HepG2 (cell line): ENCODE measurements around the gene THEM5. TPM values are rescaled to one million over a fixed set of nuclear protein-coding genes. Genes with fewer than 3 reads are reported as not detected.

Experiments
- ATAC-seq: fragments of 200-7000 bp; cut with Tn5 transposase; 3 replicates; pipeline ENCODE4 v1.9.1; 2020; ENCODE audit warnings: mild to moderate bottlenecking, moderate library complexity
- BruUV-seq: library from RNA; stranded (reverse); fragments of 400-500 nt; replicated peaks from 2 replicates; lab custom pipeline; 2021; lab: Mats Ljungman, UMichigan
- CTCF ChIA-PET: fragments of 300-600 bp; formaldehyde crosslinking; extraction: SDS; loops from one replicate; lab custom pipeline; 2021; ENCODE audit warnings: low total read pairs, inconsistent platforms, low intra/inter-chr PET ratio; lab: Yijun Ruan, JAX
- POLR2A ChIA-PET: fragments of 350-600 bp; sonication (Branson Sonifier 250); formaldehyde crosslinking; loops from one replicate; lab custom pipeline; 2020; ENCODE audit warnings: antibody characterized with exemption, inconsistent platforms; lab: Yijun Ruan, JAX
- DNase-seq: peaks from one replicate; pipeline ENCODE4 v3.0.0-alpha.2; 2015; ENCODE audit warnings: low spot score
- FAIRE-seq: peaks from 3 replicates; lab custom pipeline; 2011; peaks lifted over from hg19 to GRCh38; lab: Jason Lieb, UNC
- H2AFZ ChIP-seq: one replicate; pipeline ENCODE4 v1.6.1; 2011; ENCODE audit warnings: low read length, inconsistent platforms
- H3K27ac ChIP-seq: fragments of 300-600 bp; 3 replicates; pipeline ENCODE4 v1.8.0; 2011; ENCODE audit warnings: mixed run types, mild to moderate bottlenecking, mixed read lengths, low read length, inconsistent platforms; ENCODE audit not compliant: insufficient read depth; ENCODE audit errors: extremely low read length
- H3K27me3 ChIP-seq, 2 experiments: fragments of 200-600 bp in 1 of 2; 2 replicates in 1 of 2; 3 replicates in 1 of 2; pipeline versions ENCODE4 v1.6.0 to v1.8.0; 2011; ENCODE audit warnings: low read length in 2 of 2, mild to moderate bottlenecking in 2 of 2, moderate library complexity in 2 of 2, inconsistent platforms in 1 of 2; ENCODE audit not compliant: insufficient read depth in 2 of 2, control insufficient read depth in 1 of 2
- H3K36me3 ChIP-seq, 2 experiments: fragments of 200-600 bp in 1 of 2; replicated peaks in 1 of 2; 2 replicates in 1 of 2; 3 replicates in 1 of 2; pipeline versions ENCODE4 v1.5.1 to v1.8.0; 2011; ENCODE audit warnings: low read length in 2 of 2, inconsistent platforms in 1 of 2; ENCODE audit not compliant: insufficient read depth in 2 of 2, control insufficient read depth in 1 of 2
- H3K4me1 ChIP-seq: 2 replicates; pipeline ENCODE4 v1.5.1; 2012; ENCODE audit warnings: low read length, inconsistent platforms; ENCODE audit not compliant: insufficient read depth
- H3K4me2 ChIP-seq: 2 replicates; pipeline ENCODE4 v1.6.0; 2011; ENCODE audit warnings: low read depth, low read length, inconsistent platforms
- H3K4me3 ChIP-seq, 3 experiments: fragments of 200-600 bp in 1 of 3; sonication (generic), shearing (Covaris generic) in 1 of 3; replicated peaks in 1 of 3; 2 replicates each; pipeline ENCODE4 v1.5.1; 2011 to 2016; ENCODE audit warnings: low read length in 3 of 3, inconsistent platforms in 2 of 3, low read depth in 2 of 3, mild to moderate bottlenecking in 2 of 3, control low read depth in 1 of 3, mixed read lengths in 1 of 3; ENCODE audit not compliant: insufficient read depth in 1 of 3
- H3K79me2 ChIP-seq: one replicate; pipeline ENCODE4 v1.6.1; 2011; ENCODE audit warnings: low read length, inconsistent platforms; ENCODE audit not compliant: insufficient read depth
- H3K9ac ChIP-seq: 2 replicates; pipeline ENCODE4 v1.6.0; 2011; ENCODE audit warnings: mild to moderate bottlenecking, low read depth, low read length, inconsistent platforms; ENCODE audit not compliant: insufficient read depth
- H3K9me3 ChIP-seq: 2 replicates; pipeline ENCODE4 v1.5.1; 2012; ENCODE audit warnings: mild to moderate bottlenecking, low read length
- H4K20me1 ChIP-seq: 2 replicates; pipeline ENCODE4 v1.6.0; 2011; ENCODE audit warnings: inconsistent platforms, mild to moderate bottlenecking, low read length, moderate library complexity; ENCODE audit not compliant: insufficient read depth
- CBX5 ChIP-seq: sonication (generic); formaldehyde crosslinking; IDR thresholded peaks from 2 replicates; pipeline ENCODE4 v1.4.0; 2020; ENCODE audit warnings: missing genetic modification reagents, borderline replicate concordance
- CCDC6 ChIP-seq: sonication (generic); formaldehyde crosslinking; IDR thresholded peaks from 2 replicates; pipeline ENCODE4 v1.8.1; 2022; ENCODE audit warnings: mild to moderate bottlenecking, missing genetic modification reagents, moderate library complexity
- DNMT3B ChIP-seq: conservative IDR thresholded peaks from 2 replicates; pipeline ENCODE4 v1.6.1; 2016; ENCODE audit warnings: missing biosample characterization, control low read depth
- JUNB ChIP-seq: sonication (generic); formaldehyde crosslinking; IDR thresholded peaks from 2 replicates; pipeline ENCODE4 v1.8.0; 2022; ENCODE audit warnings: missing genetic modification reagents, mild to moderate bottlenecking, borderline replicate concordance
- REPIN1 ChIP-seq: sonication (generic); formaldehyde crosslinking; IDR thresholded peaks from 2 replicates; pipeline ENCODE4 v1.8.0; 2022; ENCODE audit warnings: missing genetic modification reagents, low read depth, mild to moderate bottlenecking, borderline replicate concordance
- RFX5 ChIP-seq: IDR thresholded peaks from 2 replicates; pipeline ENCODE4 v1.6.1; 2011; ENCODE audit warnings: low read depth, low read length, improper control_type of control experiment
- RNF2 ChIP-seq: fragments of 450-650 bp; conservative IDR thresholded peaks from 2 replicates; pipeline ENCODE4 v1.6.1; 2016; ENCODE audit warnings: low read depth
- SP2 ChIP-seq: sonication (generic); formaldehyde crosslinking; IDR thresholded peaks from 2 replicates; pipeline ENCODE4 v1.5.1; 2020; ENCODE audit warnings: mild to moderate bottlenecking, missing genetic modification reagents
- SP4 ChIP-seq: sonication (generic); formaldehyde crosslinking; IDR thresholded peaks from 2 replicates; pipeline ENCODE4 v1.8.1; 2023; ENCODE audit warnings: mild to moderate bottlenecking, missing genetic modification reagents
- TBX2 ChIP-seq: sonication (generic); formaldehyde crosslinking; IDR thresholded peaks from 2 replicates; pipeline ENCODE4 v1.5.0; 2020; ENCODE audit warnings: missing genetic modification reagents, mild to moderate bottlenecking, borderline replicate concordance
- ZNF510 ChIP-seq: sonication (generic); formaldehyde crosslinking; IDR thresholded peaks from 2 replicates; pipeline ENCODE4 v1.4.0; 2020; ENCODE audit warnings: low read depth, mild to moderate bottlenecking, missing genetic modification reagents
- ZNF570 ChIP-seq: sonication (generic); formaldehyde crosslinking; IDR thresholded peaks from 2 replicates; pipeline ENCODE4 v1.4.0; 2020; ENCODE audit warnings: mild to moderate bottlenecking, missing genetic modification reagents, borderline replicate concordance
- ZNF614 ChIP-seq: IDR thresholded peaks from 2 replicates; pipeline ENCODE4 v1.6.1; 2018; ENCODE audit warnings: missing biosample characterization, missing genetic modification reagents, inconsistent platforms, borderline replicate concordance
- ZNF615 ChIP-seq: sonication (generic); formaldehyde crosslinking; IDR thresholded peaks from 2 replicates; pipeline ENCODE4 v1.5.0; 2020; ENCODE audit warnings: mild to moderate bottlenecking, missing genetic modification reagents, borderline replicate concordance
- WGBS: methylation state at CpG from one replicate; pipeline ENCODE4 v1.1.6; 2017; ENCODE audit warnings: low lambda C conversion rate; 5-methylcytosine and 5-hydroxymethylcytosine counted together
- in situ Hi-C: cut with HindIII; loops from 2 replicates; pipeline ENCODE4 v1.10.0; 2017; ENCODE audit warnings: low pct_unique_long_range_greater_than_20kb; ENCODE audit not compliant: extremely low pct_ligation_motif_present
- intact Hi-C: fragments of 100-400 bp; cut with micrococcal nuclease; formaldehyde crosslinking; loops from one replicate; pipeline ENCODE4 v1.10.0; 2022; ENCODE audit not compliant: unreplicated experiment
- polyA plus RNA-seq, 8 experiments: library from polyadenylated mRNA; depleted of rRNA in 3 of 8; stranded (reverse) in 7 of 8; unstranded in 1 of 8; fragments of >200 nt; fragmentation: Illumina TruSeq in 4 of 8; extraction: Trizol in 4 of 8; gene quantifications; 2 replicates each; pipeline versions ENCODE4 v1.2.1 to v1.2.3, GENCODE V29; 2011 to 2016; ENCODE audit warnings: low read depth in 4 of 8, missing spikeins in 1 of 8, mixed read lengths in 1 of 8; ENCODE audit not compliant: insufficient read depth in 1 of 8
- total RNA-seq, 5 experiments: library from RNA; depleted of rRNA; stranded (reverse); fragments of >200 nt; fragmentation: Illumina TruSeq; extraction: Trizol; gene quantifications; 2 replicates each; pipeline ENCODE4 v1.2.3, GENCODE V29; 2016; ENCODE audit warnings: low read depth in 1 of 5
- TF ChIP-seq, protein P1 (sequence below): sonication (generic); formaldehyde crosslinking; IDR thresholded peaks from 2 replicates; pipeline ENCODE4 v1.5.1; 2020; ENCODE audit warnings: missing genetic modification reagents, mild to moderate bottlenecking, borderline replicate concordance
- TF ChIP-seq, protein P2 (sequence below): sonication (generic); formaldehyde crosslinking; IDR thresholded peaks from 2 replicates; pipeline ENCODE4 v1.4.0; 2020; ENCODE audit warnings: mild to moderate bottlenecking, missing genetic modification reagents

Gene THEM5
- total and polyA plus RNA-seq, 2 of the 13 experiments (the other 11 are each of a cell fraction or from before 2014, with no cell fraction given): not detected

DNA sequence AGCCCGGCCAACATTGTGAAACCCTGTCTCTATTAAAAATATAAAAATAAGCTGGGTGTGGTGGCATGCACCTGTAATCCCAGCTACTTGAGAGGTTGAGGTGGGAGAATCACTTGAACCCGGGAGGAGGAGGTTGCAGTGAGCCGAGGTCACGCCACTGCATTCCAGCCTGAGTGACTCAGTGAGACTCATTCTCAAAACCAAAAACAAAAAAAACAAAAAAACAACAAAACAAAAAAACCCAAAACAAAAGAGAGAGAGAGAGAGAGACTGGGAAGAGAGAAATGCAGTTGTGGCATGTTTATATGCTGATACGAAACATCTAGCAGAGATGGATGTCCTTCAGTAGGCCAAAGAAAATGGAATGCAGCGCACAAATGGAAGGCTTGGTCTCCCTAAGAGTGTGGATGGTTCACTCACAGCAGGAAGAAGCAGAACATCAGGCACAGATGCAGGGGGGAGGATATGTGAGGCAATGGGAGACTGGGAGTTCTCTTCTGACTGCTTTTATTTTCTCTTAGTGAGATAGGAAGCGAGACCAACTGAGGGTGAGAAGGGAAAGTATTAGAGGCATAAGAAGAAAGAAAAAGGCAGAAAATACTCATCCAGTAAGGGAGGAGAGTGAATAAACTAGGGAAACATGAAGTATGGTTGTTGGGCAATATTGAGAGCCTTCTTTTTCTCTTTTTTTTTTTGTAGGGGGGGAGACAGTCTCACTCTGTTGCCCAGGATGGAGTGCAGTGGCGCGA, 39.8 kb upstream of the THEM5 start (continued):
- TF ChIP-seq, protein P1, sequence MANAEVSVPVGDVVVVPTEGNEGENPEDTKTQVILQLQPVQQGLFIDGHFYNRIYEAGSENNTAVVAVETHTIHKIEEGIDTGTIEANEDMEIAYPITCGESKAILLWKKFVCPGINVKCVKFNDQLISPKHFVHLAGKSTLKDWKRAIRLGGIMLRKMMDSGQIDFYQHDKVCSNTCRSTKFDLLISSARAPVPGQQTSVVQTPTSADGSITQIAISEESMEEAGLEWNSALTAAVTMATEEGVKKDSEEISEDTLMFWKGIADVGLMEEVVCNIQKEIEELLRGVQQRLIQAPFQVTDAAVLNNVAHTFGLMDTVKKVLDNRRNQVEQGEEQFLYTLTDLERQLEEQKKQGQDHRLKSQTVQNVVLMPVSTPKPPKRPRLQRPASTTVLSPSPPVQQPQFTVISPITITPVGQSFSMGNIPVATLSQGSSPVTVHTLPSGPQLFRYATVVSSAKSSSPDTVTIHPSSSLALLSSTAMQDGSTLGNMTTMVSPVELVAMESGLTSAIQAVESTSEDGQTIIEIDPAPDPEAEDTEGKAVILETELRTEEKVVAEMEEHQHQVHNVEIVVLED (CRISPR knock-in tag): no peak
- TF ChIP-seq RNF2 (no peak), CCDC6 (CRISPR knock-in tag) (no peak), SP4 (CRISPR knock-in tag) (no peak)

DNA sequence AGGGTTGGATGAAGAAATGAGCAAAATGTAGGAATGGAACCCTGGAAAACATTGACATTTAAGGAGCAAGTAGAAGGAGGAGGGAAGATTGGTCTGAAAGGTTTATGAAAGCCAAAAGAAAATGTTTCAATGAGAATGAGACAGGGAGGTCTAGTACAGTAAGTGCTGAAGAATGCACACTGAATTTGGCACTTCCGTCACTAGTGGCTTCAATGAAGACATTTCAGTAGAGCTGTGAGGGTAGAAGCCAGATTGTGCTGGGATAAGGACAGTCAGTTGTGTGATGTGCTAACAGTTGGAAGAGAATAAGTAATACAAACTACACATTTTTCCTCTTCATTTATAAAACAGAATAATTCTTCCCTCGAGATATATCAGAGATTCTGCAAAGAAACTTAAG, 38.7 kb upstream of the THEM5 start:
- in situ Hi-C loops (no loop called here), intact Hi-C loops (no loop called here)
- no peaks in the 10 kb centered on the region for H3K27me3 ChIP-seq
- no peak overlapping the region for H3K9ac ChIP-seq
- no peak overlapping the region for H3K4me2 ChIP-seq
- peaks cover 7 to 15% of the 10 kb centered on the region in 2 experiments; a peak in 3 of 5 replicates for H3K36me3 ChIP-seq
- H3K9me3 ChIP-seq: no peaks in the 10 kb centered on the region
- no peak for ATAC-seq
- H4K20me1 ChIP-seq: no peaks in the 10 kb centered on the region
- no peak for FAIRE-seq
- CTCF ChIA-PET: no interaction called here
- H3K4me1 ChIP-seq: no peaks in the 10 kb centered on the region
- 87% methylated on average over 2 of the region's 2 CpGs for WGBS
- H3K27ac ChIP-seq: no peak overlapping the region
- POLR2A ChIA-PET: no interaction called here
- DNase-seq: no peak
- no peaks in the 10 kb centered on the region for H3K79me2 ChIP-seq
- no peak overlapping the region for H3K4me3 ChIP-seq
- no TSS peak for BruUV-seq
- no peak overlapping the region for H2AFZ ChIP-seq
- TF ChIP-seq RFX5 (no peak), ZNF510 (CRISPR knock-in tag) (no peak), TBX2 (CRISPR knock-in tag) (no peak), DNMT3B (no peak), CBX5 (CRISPR knock-in tag) (no peak), REPIN1 (no peak), ZNF614 (CRISPR knock-in tag) (no peak), ZNF615 (CRISPR knock-in tag) (no peak), SP2 (CRISPR knock-in tag) (no peak), ZNF570 (CRISPR knock-in tag) (no peak), JUNB (CRISPR knock-in tag) (no peak)
- TF ChIP-seq, protein P2, sequence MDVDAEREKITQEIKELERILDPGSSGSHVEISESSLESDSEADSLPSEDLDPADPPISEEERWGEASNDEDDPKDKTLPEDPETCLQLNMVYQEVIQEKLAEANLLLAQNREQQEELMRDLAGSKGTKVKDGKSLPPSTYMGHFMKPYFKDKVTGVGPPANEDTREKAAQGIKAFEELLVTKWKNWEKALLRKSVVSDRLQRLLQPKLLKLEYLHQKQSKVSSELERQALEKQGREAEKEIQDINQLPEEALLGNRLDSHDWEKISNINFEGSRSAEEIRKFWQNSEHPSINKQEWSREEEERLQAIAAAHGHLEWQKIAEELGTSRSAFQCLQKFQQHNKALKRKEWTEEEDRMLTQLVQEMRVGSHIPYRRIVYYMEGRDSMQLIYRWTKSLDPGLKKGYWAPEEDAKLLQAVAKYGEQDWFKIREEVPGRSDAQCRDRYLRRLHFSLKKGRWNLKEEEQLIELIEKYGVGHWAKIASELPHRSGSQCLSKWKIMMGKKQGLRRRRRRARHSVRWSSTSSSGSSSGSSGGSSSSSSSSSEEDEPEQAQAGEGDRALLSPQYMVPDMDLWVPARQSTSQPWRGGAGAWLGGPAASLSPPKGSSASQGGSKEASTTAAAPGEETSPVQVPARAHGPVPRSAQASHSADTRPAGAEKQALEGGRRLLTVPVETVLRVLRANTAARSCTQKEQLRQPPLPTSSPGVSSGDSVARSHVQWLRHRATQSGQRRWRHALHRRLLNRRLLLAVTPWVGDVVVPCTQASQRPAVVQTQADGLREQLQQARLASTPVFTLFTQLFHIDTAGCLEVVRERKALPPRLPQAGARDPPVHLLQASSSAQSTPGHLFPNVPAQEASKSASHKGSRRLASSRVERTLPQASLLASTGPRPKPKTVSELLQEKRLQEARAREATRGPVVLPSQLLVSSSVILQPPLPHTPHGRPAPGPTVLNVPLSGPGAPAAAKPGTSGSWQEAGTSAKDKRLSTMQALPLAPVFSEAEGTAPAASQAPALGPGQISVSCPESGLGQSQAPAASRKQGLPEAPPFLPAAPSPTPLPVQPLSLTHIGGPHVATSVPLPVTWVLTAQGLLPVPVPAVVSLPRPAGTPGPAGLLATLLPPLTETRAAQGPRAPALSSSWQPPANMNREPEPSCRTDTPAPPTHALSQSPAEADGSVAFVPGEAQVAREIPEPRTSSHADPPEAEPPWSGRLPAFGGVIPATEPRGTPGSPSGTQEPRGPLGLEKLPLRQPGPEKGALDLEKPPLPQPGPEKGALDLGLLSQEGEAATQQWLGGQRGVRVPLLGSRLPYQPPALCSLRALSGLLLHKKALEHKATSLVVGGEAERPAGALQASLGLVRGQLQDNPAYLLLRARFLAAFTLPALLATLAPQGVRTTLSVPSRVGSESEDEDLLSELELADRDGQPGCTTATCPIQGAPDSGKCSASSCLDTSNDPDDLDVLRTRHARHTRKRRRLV: no peak
